ENCODE measurements around the gene SMIM36.
"Not testable (repeated sequence)": the region's sequence is repeated elsewhere in the genome, so short reads cannot be mapped to it uniquely, and the experiment has no call there.

The SMIM36 gene

DNA sequence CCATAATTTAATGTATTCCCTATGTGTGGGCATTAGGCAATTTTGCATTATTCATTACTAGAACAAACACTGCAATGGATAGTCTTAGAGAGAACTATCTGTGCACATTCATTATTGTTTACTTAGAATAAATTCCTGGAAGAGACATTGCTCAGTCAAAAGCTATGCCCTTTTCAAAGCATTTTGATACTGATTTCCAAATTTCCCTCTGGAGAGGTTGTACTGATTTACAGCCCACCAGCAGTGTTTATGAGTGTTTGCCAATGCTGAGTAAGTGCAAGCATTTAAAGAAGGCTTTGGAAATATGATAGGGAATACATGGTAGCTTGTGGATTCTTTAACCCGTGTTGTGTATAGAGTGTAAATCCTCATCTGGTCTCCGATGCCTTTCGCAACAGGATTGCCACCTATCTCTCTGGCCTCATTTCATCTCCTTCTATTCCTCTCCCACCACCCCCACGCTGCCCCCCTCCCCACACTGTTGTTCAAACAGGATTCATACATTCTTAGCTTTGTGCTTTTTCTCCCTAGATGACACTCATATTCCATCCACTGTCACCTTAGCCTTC lies 56.3 kb downstream of the SMIM36 start:
- no peak for DNase-seq (ENCODE audit: low spot score)

DNA sequence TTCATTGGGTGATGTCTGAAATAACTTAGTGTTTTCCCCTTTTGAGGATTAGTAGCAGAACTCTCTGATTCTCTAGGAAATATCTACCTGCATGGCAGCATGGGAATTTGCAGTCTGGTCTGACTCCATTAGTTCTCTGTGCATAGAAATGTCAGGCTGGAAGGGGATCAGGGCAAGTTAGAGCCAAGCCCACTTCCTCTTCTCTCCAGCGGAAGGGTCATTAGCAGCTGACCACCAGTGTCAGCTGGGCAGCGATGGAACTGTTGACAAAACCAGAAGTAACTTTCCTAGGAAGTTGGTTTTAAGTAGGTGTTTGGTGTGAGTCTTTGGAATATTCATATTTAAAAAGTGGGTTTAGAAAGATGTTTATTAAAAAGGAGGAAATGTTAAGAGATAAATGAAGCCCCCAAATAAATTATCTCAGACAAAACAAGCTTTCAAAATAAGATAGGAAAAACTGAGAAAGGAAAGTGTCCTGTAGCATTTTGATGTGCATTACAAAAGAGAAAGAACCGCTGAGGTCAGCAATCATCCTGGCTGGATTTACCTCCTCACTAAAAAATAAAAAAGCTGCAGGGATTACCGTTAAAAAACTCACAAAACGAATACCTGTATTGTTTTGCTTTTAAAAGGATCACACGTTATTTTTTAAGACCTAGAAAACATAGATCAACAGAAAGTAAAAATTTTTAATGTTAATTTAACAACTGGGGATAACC lies 57.3 kb downstream of the SMIM36 start:
- no peak for DNase-seq (ENCODE audit: low spot score)

DNA sequence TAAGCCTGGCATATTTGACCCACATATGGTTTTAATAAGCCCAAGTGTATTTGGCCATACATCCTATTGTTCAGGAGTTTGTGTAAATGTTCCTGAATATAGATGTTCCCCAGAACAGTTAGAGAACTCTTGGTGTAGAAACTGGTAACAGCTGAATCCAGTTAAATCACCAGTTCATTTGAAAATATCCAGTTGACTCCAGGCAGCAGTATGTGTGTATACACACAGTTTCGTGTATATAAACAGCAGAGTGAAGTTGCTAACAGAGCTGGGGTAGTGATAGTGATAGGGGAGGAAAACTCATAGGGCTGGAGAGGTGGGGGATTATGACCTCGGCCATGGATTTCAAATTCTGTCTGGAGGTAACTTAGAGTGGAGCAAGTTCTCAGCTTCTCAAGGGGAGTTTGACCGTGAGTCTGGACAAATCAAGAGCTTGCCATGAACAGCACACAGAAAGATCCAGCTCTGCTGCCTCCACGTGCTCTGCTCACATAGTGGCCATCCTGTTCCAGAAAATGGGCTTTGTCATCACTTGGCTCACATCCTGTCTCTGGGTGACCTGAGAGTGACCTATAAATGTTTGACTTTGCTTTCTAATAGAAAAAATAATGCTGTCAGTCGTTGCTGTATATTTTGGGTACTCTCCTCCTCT lies 59.0 kb downstream of the SMIM36 start:
- peak; percentile 50 for DNase-seq (ENCODE audit: low spot score)

DNA sequence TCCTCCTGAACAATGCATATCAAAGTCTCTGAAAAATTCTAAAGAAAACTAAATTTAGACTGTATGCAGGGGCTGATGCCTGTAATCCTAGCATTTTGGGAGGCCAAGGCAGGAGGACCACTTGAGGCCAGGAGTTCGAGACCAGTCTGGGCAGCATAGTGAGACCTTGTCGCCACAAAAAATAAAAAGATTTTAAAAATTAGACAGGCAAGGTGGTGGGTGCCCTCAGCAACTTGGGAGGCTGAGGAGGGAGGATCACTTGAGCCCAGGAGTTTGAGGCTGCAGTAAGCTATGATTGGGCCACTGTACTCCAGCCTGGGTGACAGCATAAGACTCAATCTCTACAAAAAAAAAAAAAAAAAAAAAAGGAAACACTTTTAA lies 59.5 kb downstream of the SMIM36 start:
- no peak for DNase-seq (ENCODE audit: low spot score)

DNA sequence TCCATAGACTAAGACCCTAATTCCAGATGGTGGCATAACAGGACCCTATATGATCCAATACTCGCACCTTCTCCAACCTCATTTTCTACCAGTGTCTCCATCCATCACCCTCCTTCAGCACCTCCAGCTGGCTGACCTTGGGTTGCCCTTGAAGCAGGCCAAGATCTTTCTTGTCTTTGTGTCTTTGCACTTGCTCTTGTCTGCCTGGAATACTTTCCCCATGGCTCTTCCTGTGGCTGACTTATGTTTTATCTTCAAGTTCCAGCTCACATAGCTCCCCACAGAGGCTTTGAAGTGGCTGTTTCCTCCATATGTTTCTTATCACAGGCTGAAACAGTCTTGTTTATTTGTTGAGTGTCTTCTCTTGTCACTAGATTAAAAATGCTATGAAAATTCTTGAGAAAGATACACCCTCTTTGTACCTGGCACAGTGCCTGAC lies 60.0 kb downstream of the SMIM36 start:
- peak; percentile 87 for DNase-seq (ENCODE audit: low spot score)

DNA sequence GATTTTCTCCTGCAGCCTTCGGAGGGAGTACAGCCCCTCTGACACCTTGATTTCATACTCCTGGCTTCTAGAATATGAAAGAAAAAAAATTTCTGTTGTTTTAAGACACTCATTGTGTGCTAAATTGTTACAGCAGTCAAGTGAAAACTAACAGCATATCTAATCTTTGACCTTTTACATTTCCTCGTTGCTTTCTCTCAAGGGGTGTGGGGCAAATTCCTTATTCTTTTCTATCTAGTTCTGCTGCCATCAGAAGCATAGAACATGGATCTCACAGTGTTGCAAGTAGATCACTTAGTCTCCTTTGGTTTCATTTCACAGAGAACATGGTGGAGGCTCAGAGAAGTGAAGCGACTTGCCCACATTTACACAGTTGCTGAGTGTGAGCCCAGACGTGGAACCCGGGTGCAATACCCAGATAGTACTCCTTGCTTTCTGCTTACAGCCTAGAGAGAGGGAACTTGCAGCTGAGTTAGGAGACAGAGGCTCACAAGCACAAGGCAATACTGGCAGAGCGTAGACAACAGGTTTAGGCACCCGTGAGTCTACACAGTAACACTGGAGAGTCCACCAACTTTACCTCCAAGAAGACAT lies 60.9 kb downstream of the SMIM36 start:
- peak; percentile 65 for DNase-seq (ENCODE audit: low spot score)

DNA sequence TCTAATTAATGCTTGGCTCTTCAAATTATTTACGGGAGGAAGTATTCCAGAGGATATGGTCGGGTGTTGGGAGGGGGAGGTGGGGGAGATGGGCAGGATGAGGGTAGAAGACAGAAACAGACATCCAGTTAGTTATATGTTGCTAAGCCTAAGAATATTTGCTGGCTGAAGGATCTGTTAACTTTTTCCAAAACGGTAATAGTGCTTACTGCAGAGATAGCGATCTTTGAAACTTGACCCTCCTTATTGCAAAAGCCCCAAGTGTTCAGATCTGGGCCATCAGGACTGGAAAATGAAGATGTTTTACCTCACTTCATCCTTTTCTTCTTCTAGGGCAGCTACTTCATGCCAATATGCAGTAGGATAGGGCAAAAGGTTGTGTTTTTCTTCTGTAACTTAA lies 62.6 kb downstream of the SMIM36 start:
- DNase-seq (ENCODE audit: low spot score): no peak

DNA sequence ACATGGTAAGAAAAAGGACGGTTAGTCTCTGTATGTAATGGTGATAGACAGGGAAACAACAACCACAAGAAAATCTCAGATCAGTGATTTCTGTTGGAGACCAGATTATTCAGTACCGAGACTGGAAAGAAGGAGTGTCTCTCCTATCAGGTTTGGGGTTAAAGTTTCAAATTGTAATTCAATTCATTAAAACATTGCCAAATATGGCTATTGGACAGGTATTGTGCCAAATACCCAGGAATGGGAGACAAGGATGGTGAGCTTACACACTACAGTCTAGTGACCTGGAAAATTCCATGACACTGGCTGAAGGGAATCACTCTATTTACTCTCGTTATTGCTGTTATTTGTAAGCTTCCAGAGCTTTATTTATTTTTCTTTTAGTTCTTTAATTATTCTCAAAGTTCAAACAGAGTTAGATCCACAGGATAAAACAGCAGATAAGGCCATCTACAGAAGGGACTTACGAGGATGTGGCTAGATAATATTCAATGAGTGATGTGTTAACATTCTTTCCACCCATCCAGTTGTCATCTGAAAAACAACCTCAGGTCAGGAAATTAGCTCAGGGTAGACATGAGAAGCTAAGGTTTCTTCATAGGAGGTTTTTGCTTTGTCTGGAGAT lies 64.6 kb downstream of the SMIM36 start:
- no peak for DNase-seq (ENCODE audit: low spot score)

DNA sequence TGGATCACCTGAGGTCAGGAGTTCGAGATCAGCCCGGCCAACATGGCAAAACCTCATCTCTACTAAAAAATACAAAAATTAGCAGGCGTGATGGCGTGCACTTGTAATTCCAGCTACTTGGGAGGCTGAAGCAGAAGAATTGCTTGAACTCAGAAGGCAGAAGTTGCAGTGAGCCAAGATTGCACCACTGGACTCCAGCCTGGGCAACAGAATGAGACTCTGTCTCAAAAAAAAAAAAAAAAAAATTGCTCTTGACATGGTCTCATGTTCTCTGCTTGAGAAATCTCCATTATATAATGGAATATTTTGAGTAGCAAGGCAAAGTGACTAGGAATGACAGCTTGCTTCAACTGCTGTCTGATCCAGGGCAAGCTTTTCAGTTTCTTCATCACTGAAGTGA lies 65.2 kb downstream of the SMIM36 start:
- not testable (repeated sequence) for DNase-seq (ENCODE audit: low spot score)

DNA sequence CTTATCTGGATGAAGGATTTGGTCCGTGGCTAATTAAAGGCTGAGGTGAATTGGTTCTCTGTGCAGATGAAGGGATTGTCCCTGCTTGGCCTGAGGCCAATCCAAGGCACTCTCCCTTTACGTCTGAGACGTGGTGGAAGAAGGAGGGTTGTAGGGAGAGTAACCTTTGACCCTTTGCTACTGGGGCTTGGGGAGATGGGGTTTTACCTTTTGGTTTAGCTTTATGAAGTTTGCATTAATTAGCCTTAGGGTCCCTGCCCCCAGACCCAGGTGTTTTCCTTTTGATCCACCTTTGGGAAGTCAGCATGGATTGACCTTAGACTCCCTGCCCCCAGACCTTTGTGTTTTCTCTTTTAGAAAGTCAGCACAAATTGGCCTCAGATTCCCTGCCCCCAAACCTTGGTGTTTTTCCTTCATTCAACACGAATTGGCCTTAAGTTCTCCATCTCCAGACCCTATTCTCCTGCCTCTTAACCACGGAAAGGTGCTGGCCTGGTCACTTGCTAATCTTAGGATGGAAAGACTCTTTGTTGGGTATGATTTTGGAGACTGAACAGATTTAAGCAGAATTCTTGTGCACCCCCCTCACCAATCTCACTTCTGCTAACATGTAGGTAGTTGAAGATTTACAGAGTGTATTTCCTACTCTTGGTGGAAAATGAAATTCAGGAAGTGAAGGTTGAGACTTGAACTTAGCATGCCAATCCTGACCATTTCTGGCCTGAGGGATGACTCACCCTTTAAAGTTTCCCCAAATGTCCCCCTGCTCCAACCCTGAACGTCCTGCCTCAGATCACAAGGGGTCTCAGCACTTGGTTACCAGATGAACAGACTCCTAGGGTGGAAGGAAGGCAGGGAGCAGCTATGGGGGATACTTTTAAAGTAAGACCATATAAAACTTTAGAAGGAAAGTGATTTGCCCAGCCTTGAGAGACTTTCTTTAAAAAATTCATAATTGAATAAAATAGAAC lies 66.5 kb downstream of the SMIM36 start:
- DNase-seq (ENCODE audit: low spot score): no peak

DNA sequence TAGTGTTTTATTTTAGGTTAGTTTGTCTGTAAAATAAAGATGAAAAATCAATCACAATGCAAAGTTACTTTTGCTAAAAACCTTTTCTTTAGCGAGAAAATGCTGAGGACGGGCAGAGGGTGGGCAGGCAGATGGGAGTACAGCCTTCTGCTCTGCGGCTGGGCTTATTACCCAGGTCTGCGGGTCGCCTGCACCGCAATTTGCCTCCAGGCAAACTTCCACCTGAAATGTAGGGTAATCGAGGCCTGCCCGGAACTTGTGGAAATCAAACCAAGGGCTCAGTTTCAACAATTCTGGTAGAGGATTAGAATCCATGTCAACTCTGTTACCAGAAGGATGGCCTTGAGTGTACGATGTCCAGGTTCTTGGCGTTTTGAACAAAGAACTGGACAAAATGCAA lies 67.3 kb downstream of the SMIM36 start:
- DNase-seq (ENCODE audit: low spot score): no peak

DNA sequence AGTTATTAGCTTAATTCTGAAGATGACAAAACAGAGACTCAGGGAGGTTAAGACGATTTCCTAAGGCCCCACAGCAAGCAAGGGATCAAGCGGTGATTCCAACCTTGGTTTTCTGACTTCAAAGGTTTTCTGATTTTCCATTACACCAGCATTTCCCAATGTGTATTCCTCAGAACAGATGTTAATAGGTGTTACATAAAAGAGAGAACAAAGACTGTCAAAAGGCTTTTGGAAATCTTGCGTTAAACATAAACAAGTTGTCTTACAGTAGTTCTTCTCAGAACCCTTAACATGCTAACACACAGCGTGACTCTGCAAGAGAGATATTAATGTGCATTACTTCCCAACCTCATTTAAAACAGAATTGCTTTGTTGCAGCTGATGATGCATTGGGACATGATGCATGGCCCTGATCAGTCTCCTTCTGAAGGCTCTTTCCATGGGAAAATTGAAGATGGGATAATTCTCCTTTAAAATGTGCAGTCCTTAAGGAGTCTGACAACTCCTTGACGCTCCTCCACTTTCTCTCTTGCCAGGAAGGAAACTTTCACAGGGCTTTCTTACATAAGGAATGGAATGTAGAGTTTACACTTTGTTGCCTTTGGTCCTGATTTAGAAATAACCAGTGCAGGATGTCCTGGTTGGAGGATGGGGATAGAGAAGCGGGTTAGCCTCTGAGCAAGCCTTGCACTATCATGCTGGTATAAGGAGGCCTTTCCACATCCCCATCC lies 68.1 kb downstream of the SMIM36 start:
- no peak for DNase-seq (ENCODE audit: low spot score)

DNA sequence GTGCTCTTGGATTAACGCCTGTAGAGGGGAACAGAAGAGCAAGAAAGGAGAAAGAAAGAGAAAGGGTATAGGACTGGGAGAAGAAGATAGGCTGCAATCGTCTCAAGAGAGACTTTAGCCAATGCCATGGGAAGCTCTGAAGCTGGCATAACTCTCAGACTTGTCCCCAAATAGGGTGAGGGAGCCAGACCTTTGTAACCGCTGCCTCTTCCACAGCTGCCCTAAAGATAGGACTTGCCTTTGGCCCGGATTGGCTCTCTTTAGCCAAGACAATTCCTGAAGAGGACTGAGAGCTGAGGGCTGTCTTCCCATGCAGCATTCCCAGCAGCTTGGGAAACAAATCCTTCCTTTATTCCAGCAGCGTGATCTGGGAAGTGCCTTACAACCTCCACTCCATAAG lies 68.8 kb downstream of the SMIM36 start:
- no peak for DNase-seq (ENCODE audit: low spot score)

DNA sequence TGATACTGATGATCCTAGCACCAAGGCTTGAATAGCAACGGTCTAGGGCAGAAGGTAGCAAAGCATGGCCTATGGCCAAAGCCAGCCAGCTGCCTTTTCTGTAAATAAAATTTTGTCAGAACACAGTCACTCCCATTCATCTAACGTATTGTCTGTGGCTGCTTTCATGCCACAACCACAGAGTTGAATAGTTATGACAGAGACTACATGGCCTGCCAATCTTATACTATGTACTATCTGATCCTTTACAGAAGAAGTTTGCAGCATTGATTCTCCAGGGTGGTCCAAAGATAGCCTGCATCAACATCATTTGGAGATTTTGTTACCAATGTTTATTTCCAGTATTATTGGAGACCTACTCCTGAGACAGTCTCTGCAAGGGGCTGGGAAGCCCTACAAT lies 69.7 kb downstream of the SMIM36 start:
- DNase-seq (ENCODE audit: low spot score): no peak

DNA sequence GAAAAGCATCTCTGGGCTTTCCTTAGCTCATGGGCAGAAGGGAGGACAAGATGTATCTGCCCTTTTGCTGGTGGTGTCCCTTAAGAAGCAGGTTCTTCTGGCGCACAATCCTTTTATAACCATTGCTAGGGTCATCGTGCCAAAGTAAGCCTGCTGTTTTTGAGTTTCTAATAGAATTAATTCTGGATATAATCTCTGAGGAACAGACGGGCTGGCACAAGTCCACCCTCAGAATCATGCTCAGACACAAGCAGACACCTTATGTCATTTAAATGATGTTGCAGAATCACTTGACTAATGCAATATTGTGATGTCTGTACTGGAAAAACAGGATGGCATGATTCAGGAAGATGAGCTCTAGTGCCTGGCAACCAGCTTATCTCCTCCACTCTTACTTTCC lies 70.9 kb downstream of the SMIM36 start:
- peak; percentile 94 for DNase-seq (ENCODE audit: low spot score)

DNA sequence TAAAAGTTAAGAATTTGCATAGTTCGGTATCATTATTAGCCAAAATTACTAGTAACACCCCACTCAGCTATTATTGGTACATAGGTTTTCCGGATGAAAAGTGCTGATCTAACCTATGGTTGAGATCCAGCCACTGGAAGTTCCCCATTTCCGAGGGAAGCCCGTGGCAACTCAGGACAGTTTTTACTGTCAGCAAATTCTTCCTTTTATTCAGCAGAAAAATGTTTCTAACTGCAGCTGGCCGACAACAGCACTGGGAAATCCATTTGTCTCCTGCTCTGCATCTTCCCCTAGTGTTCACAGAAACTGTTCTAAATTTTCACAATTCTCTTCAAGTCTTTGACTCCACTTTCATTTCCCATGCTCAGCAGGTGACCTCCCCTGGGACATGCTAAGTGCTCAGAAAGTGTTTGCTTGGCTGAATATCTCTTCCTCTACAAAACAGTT lies 74.1 kb downstream of the SMIM36 start:
- no peak for DNase-seq (ENCODE audit: low spot score)

DNA sequence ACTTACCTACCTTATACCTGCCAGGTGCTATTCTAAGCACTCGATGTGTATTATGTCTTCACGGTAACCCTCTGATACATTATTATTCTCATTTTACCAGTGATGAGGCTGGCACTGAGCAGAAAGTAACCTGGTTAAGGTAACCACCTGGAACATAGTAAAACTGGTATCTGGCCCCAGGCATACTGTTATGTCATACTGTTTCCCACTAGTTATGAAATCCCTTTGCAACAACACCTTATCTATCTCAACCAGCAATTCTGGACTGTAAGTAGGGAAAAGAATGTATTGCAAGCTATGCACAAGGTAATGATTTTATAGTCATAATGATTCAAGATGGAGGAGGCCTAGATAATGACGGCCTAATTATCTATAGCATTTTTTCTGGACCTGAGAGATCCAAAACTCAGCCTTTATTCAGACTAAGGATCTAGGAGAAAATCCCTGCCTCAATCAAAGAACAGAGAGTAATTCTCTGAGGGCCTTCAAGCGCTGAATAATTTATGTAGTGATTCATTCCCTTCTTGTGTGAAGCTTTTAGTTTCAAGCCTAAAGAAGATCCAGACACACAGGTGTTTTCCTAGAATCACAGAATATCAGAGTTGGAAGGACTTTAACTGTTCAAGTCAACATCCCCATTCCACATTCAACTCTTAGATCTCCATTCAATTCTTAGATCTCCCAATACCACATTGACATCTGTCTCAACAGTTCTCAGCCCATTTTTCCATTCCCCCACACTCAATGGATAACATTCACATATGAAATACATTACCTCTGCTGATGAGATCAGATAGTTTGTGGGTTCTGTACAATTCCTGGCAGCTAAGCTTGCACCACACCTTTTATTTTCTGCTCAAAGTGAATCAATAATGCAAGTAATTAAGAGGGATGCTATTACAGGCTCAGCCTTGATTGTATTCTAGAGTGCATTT lies 74.8 kb downstream of the SMIM36 start:
- no peak for DNase-seq (ENCODE audit: low spot score)

DNA sequence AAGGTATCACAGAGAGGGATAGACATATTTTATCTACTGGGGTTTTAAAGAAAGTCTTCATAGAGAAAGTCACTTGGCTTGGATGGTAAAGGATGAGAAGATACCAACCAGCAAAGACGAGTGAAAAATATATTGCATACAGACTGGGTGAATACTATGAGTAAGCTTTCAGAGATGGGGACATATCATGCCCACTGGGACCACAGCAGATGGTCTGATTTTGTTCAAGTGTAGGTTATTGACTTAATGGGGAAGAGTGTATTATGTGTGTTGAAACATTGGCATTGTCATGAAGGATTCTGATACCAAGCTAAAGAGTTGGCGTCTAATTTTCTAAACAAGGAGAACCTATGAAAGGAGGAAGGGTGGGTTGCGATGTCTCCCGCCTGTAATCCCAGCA lies 75.8 kb downstream of the SMIM36 start:
- DNase-seq (ENCODE audit: low spot score): no peak

DNA sequence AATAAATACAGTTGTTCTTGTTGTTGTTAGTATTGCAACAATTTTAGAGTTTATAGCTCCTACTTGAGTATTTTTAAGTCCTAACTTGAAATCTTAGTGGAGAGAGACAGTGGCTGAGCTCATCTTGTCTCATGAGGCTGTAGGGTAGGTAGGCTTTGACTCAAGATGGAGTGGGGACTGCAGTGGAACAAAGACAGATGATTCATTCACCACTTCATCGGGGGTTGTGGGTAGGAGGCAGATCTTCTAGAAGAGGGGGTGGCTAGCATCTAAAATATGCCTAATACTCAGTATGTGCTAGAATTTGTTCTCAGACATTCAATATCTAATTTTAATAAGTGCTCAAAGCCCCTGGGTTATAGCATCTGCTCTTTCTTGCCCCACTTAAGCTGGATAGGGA lies 76.5 kb downstream of the SMIM36 start:
- DNase-seq (ENCODE audit: low spot score): no peak
